Measurements from ENCODE around the gene DNMT3A.
"Not testable (repeated sequence)": the region's sequence is repeated elsewhere in the genome, so short reads cannot be mapped to it uniquely, and the experiment has no call there.

The DNMT3A gene

GRCh38 chr2:25283921-25284320 is 57.8 kb downstream of the DNMT3A start:
- DNase-seq (ENCODE audit: low read depth in 3 of 3), result no peak

- no peak for DNase-seq (ENCODE audit: low read depth in 3 of 3)
Measured at GRCh38 chr2:25281941-25282340, 59.8 kb downstream of the DNMT3A start.

- DNase-seq (ENCODE audit: low read depth in 3 of 3), result no peak
Measured at GRCh38 chr2:25281522-25281921, 60.2 kb downstream of the DNMT3A start.

GRCh38 chr2:25280051-25280687 is 61.6 kb downstream of the DNMT3A start:
- no peak for DNase-seq (ENCODE audit: low read depth in 3 of 3)

GRCh38 chr2:25279091-25279651 is 62.6 kb downstream of the DNMT3A start:
- no peak for DNase-seq (ENCODE audit: low read depth in 3 of 3)

GRCh38 chr2:25276569-25277465 is 64.9 kb downstream of the DNMT3A start:
- DNase-seq (ENCODE audit: low read depth in 3 of 3), result peak; percentile 31 to 79 (median 55)

GRCh38 chr2:25275575-25275965 is 66.2 kb downstream of the DNMT3A start:
- no peak for DNase-seq (ENCODE audit: low read depth in 3 of 3)

GRCh38 chr2:25274868-25275574 is 66.7 kb downstream of the DNMT3A start:
- DNase-seq (ENCODE audit: low read depth in 3 of 3), result peak in 1 of 3 experiments; percentile 45

GRCh38 chr2:25273985-25274535 is 67.7 kb downstream of the DNMT3A start:
- DNase-seq (ENCODE audit: low read depth in 3 of 3), result no peak

GRCh38 chr2:25272705-25273104 is 69.0 kb downstream of the DNMT3A start:
- not testable (repeated sequence) for DNase-seq (ENCODE audit: low read depth in 3 of 3)

- no peak for DNase-seq (ENCODE audit: low read depth in 3 of 3)
Measured at GRCh38 chr2:25270061-25270460, 71.7 kb downstream of the DNMT3A start.

- DNase-seq (ENCODE audit: low read depth in 3 of 3), result no peak
Measured at GRCh38 chr2:25269233-25269632, 72.5 kb downstream of the DNMT3A start.

GRCh38 chr2:25268139-25268538 is 73.6 kb downstream of the DNMT3A start:
- no peak for DNase-seq (ENCODE audit: low read depth in 3 of 3)

GRCh38 chr2:25266399-25266798 is 75.3 kb downstream of the DNMT3A start:
- no peak for DNase-seq (ENCODE audit: low read depth in 3 of 3)

- DNase-seq (ENCODE audit: low read depth in 3 of 3), result no peak
Measured at GRCh38 chr2:25265802-25266201, 75.9 kb downstream of the DNMT3A start.

- DNase-seq (ENCODE audit: low read depth in 3 of 3), result no peak
Measured at GRCh38 chr2:25265001-25265400, 76.7 kb downstream of the DNMT3A start.

GRCh38 chr2:25262288-25262687 is 79.4 kb downstream of the DNMT3A start:
- no peak for DNase-seq (ENCODE audit: low read depth in 3 of 3)

- no peak for DNase-seq (ENCODE audit: low read depth in 3 of 3)
Measured at GRCh38 chr2:25259737-25260124, 82.0 kb downstream of the DNMT3A start.

- DNase-seq (ENCODE audit: low read depth in 3 of 3), result no peak
Measured at GRCh38 chr2:25258847-25259736, 82.6 kb downstream of the DNMT3A start.

GRCh38 chr2:25257931-25258846 is 83.5 kb downstream of the DNMT3A start:
- DNase-seq (ENCODE audit: low read depth in 3 of 3), result no peak

Data from stimulated activated CD4-positive, alpha-beta T cell treated with anti-CD3 and anti-CD28 coated beads, TNF-alpha, amount 100 ng/mL, for 24 hours (primary cell).